ACHN (cell line): ENCODE measurements around the gene MYO15A.
A peak's percentile ranks its signal among the peaks of the same experiment; 100 is the strongest.

ENCODE experiments used
- DNase-seq: peaks from one replicate; pipeline ENCODE4 v3.0.0-alpha.2; 2015
- in situ Hi-C: cut with HindIII; loops from 2 replicates; pipeline ENCODE4 v1.10.0; 2017; ENCODE audit warnings: low sequenced_read_pairs, low pct_ligation_motif_present, low pct_unique_long_range_greater_than_20kb

The MYO15A gene

DNA sequence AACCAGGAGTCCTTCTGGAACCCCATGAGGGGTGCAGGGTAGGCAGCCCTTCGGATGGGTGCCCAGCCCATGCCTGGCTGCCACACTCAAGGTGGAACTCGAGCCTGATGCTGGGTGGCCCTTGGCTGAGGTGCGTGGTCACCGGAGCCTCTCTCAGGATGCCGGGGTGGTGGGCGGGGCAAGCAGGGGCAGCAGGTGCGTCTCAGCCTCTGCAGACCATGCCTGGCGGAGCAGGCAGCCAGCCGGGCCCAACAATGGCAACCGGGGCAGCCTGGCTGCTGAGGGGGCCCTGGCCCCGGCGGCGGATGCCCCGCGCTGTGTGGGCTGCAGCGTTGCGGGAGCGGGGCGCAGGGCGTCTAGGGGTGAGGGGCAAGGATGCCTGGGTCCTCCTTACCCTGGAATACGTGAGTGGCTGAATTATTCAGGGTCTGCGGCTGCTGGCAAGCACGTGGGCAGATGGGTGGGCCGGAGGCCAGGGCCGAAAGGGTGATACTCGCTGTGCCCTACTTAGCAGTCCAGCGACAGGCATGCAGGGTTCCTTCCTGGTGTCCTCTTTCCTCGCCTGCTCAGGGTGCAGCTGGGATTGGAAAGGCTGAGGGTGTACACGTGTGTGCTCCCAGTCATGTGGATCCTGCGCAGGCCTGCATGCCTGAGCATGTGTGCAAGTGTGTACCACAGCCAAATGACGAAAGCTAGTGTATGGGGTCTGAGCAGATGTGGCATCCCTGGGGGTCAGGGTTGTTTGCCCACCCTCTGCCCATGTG is 14.6 kb downstream of the MYO15A start:
- in situ Hi-C loops = no loop called here
- DNase-seq = no peak

DNA sequence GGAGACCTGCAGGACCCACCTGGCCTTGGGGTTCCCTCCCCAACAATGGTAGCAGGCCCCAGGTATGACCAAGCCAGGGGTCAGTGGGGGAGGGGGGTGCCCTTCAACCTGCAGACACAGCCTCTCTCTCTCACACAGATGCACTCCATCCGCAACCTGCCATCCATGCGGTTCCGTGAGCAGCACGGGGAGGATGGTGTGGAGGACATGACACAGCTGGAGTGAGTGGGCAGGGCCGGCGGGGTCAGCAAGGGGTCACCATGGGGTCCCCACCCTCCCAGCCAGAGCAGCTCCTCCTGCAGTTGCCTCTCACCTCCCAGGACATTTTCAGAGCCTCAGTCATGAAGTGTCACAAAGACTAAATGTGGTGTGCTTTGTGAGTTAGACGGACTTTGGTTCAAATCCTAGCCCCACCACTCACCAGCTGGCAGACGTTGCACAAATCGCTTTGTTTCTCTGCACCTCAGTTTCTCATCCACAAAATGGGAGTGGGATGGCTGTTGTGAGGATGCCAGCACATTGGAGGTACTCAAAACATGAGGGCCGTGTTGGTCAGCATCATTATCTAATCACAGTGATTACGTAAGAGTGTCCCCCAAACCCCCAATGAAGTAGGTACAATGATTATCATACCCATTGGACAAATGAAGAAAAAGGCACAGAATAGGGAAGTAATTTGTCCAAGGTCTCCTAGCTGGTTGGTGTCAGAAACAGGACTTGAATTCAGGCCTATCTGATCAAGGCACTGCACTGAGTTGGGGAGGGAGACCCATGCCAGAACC is 16.0 kb downstream of the MYO15A start:
- no peak for DNase-seq
- in situ Hi-C loops = no loop called here

DNA sequence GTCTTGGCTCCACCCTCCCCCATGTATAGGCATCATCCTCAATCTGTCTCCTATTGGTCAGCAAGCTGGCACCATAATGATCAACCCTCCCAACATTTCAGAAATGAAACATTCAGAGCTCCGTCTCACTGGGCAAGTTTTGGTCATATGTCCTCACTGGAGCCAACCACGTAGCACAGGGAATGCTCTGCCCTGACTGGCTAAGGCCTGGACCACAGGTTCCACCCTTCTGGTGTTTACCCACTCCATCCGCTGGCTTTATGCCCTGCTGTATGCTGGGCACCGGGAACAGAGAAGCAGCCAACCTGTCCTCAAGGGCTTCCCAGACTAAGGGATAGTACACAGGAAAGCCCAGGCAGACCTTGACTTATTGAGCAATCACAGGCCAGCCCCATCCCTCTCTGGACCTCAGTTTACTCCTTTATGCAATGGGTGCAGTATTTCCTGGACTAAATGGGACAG is 20.5 kb downstream of the MYO15A start:
- DNase-seq = peak; percentile 10
- in situ Hi-C loops = no loop called here

DNA sequence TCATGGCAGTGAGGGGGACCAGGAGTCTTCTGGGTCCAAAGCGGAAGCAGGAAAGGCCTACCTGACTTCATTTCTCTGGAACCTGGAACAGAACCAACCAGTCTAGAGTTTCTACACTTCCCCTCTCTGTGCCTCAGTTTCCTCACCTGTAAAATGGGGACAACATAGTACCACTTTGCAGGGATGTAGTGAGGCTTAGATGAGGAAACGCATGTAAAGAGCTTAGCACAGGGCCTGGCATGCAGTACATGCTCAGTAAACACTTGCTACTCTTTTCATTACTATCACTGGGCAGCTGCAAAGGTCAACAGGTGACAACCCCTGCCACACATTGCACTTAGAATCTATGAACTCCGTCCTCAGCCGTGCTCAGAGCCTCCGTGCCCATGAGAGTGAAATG is 24.2 kb downstream of the MYO15A start:
- in situ Hi-C loops = no loop called here
- DNase-seq = no peak

DNA sequence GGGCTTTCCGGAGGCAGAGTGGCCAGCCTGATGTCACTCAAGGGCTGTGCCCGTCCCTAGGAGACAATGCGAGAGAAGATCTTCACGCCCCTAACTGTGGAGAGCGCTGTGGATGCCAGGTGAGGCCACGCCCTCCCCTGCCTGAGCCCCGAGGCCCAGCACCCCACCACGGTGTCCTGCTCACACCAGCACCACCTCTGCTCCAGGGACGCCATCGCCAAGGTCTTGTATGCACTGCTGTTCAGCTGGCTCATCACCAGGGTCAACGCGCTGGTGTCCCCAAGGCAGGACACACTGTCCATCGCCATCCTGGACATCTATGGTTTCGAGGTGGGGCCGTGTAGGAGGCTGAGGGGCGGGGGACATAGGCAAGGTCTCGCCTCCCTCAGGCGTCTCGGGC is 27.8 kb downstream of the MYO15A start:
- DNase-seq = no peak
- in situ Hi-C loops = no loop called here

DNA sequence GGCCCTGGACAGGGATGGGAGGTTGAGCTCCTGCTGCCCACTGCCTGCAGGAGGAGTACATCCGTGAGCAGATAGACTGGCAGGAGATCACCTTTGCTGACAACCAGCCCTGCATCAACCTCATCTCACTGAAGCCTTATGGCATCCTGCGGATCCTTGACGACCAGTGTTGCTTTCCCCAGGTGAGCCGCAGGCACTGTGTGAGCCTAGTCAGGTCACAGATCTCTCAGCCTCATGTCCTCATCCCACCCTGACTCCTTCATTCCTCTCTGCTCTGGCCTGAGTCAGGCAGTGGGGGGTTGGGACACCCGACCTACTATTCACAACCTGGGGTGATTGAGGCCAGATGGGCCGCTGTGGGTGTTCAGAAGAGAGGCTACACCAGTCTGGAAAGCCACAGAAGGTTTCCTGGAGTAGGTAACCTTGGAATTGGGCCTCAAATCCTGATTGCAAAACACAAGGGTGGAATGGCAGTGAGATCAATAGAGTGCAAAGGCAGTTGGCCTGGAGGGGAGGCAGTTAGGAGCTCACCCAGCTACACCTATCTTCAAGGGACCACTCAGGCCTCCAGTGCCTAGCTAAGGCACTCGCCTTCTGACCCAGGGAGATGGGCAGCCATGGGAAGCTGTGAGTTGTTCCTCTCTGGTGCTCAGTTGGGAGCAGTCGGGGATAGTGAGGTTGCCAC is 29.7 kb downstream of the MYO15A start:
- no peak for DNase-seq
- in situ Hi-C loops = no loop called here

DNA sequence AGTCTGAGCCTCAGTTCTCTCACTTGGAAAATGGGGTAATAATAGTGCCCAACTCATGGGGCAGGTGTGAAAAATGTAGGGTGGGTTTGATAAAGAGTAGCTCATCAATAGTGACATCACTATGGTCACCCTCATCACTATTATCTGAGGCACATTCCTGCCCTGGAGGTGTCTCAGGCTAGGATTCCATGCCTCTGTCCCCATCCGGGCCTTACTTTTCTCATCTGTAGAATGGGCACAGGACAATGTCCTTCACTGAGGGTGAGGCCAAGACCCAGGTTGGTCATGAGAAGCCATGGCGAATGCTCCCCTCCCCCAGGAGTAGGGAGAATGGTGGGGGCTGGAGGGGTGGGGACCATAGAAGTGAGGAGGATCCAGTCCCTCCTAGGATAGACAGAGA is 30.5 kb downstream of the MYO15A start:
- no peak for DNase-seq
- in situ Hi-C loops = no loop called here

DNA sequence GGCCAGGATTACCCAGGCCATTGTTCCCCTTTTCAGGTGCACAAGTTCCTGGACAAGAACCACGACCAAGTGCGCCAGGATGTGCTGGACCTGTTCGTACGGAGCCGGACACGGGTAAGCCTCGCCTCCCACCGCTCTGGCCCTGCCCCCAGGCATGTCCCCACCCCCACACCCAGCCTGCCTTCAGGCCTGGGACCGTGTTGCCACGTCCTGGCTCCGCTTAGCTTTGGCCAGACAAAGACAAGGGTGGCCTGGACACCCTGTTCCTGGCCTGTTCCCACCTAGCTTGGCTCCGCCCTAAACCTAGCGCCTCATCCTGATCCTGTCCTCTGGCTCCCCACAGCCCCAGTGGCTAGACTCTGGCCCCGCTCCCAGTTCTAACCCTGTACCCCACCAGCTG is 30.9 kb downstream of the MYO15A start:
- in situ Hi-C loops = no loop called here

DNA sequence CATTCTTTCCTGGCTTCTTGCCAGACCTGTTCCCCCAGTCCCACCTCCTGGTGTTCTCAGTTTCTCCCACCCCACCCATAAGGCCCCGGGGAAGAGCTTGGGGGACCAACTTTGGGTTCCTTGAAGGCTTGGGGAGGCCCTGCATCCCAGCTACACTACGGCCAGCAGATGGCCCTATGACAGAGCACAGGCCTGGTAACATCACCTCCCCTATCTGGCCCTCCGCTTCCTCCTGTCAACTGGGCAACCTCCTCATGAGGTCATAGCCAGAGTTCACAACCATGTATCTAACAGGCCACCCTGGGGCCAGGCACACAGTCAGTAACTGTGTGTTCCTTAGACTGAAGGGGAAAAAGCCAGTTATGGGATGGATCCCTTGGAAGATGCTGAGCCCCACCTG is 31.4 kb downstream of the MYO15A start:
- peak; percentile 11 for DNase-seq

More for the DNA sequence above, 30.9 kb downstream of the MYO15A start:
- DNase-seq = no peak

DNA sequence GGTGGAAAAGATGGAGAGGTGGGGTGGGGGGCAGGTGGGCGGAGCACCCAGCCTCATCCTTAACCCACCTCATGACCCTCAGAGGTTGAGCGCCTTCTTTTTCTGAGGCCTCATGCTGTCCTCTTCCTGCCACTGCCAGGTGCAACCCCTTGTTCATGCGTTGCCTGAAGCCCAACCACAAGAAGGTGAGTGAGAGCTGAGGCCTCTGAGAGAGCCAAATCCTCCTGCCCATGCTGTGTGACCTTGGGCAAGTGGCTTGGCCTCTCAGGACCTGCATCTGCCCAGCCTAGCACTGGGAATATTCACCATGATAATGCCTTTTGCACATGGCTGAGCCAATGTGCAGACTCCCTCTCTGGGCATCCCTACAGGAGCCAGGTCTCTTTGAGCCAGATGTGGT is 32.1 kb downstream of the MYO15A start:
- in situ Hi-C loops = no loop called here
- DNase-seq = no peak

More for the DNA sequence above, 31.4 kb downstream of the MYO15A start:
- in situ Hi-C loops = no loop called here

DNA sequence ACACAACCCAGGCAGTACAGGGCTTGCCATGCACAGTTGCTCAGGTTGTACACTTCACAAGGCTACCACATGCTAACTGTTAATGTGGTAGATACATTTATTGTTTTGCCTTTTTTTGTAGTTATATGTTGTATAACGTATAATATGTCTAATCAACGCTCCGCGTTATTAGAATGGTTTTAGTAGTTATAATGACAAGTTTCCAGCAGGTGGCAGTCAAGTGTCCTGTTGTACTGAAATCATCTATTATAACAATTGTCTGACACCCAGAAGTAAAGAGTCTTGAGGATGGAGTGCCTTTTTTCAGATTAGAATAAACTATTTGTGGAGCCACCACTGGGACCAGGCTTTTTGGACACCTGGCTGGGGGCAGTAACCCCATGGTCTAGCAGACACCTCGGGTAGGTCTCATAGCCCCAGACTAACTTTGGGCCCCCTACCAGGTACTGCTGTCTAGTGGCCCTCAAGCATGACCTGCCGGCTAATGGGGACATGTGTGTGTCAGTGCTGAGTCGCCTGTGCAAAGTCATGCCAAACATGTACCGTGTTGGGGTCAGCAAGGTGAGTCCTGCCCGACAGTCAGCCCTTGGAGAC is 32.8 kb downstream of the MYO15A start:
- DNase-seq = peak; percentile 69
- in situ Hi-C loops = no loop called here

DNA sequence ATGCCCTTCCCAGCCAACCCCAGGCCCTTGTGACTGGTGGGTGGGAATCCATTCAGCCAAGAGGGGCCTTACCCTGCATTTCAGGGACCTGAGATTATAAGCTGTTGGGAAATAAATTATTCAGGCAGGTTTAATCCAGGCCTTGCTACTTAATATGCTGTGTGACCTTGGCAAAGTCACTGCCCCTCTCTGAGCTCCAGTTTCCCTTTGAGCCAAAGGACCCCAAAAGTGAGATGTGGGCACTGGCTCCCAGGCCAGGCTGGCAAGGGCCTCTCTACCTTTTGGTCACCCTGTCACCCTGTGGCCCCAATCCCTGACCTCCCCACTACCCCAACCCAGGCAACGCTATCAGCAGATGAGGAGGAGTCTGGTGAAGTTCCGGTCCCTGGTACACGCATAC is 33.9 kb downstream of the MYO15A start:
- no peak for DNase-seq
- in situ Hi-C loops = no loop called here

DNA sequence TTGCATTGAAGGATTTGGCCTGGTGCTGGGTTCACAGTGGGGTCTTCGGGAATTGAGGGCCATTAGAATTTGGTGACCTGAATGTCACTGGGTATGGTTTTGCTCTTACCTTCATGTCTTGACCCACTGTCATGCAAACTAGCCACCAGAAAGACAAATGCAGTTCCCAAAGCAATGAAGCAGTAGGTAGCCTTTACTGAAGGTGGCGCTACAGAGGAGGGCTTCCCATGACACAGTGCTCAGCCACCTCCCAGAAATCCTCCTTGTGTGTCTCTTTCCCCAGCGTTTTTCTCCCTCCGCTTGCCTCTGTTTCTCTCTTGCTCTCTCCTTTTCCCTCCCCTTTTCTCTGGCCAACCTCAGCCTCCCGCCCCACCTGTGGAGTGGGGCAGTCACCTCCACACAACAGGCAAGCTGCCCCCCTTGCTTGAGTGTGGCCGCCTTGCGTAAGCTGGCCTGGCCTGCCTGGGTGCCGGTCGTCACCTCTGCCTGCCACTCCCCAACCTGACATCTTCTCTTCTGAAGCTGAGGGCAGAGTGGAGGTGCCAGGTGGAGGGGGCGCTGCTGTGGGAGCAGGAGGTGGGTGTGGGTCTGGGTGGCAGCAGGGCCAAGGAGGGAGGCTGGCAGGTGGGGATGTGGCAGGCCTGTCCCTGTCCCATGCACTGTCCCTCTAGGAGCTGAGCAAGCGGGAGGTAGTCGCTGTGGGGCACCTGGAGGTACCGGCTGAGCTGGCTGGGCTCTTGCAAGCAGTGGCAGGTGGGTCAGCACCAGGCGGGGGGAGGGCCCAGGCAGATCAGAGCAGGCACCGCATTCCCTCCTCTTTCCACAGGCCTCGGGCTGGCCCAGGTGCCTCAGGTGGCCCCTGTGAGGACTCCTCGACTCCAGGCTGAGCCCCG is 34.7 kb downstream of the MYO15A start:
- DNase-seq = peak; percentile 44
- in situ Hi-C loops = no loop called here

DNA sequence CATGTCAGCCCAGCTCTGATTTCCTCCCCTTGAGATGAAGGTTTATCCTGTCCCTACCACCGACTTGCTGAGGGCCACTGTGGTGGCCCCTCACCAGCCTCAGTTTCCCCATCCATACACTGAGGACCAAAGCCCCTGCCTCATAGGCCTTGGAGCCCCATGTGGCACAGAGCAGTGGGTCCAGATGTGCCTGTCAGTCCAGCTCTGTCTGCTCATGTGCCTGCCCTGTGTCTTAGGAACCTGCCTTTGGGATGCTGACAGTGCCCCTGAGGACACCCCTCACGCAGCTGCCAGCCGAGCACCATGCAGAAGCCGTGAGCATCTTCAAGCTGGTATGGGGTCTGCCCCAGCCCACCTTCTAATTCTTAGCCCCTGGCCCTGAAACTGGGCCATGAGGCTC is 35.7 kb downstream of the MYO15A start:
- in situ Hi-C loops = no loop called here
- no peak for DNase-seq

DNA sequence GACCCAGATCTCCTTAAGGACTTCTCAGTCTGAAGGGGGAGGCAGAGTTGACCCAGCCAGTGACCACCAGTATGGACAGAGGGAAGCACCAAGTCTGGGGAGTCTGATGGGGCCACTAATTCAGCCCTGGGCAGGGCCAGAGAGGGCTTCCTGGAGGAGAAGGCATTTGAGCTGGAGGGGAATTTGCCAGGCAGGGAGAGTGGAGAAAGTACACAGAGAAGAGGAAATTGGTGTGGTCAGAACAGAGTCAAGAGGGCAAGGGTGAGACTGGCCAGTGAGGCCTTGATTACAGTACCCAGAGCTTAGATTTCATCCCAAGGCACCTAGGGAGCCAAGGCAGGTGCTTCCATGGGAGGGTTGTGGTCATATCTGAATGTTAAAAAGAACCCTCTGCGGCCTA is 36.3 kb downstream of the MYO15A start:
- in situ Hi-C loops = no loop called here
- DNase-seq = no peak

DNA sequence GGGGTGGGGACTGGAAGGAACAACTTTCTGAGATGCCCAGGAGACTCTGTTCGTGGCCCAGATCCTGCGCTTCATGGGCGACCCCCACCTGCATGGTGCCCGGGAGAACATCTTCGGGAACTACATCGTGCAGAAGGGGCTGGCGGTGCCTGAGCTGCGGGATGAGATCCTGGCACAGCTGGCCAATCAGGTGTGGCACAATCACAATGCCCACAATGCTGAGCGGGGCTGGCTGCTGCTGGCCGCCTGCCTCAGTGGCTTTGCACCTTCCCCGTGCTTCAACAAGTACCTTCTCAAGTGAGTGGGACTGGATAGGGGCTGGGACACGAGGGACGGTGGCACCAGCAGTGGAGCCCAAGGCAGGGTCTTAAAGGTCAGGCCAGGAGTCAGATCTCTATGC is 37.3 kb downstream of the MYO15A start:
- no peak for DNase-seq
- in situ Hi-C loops = no loop called here

DNA sequence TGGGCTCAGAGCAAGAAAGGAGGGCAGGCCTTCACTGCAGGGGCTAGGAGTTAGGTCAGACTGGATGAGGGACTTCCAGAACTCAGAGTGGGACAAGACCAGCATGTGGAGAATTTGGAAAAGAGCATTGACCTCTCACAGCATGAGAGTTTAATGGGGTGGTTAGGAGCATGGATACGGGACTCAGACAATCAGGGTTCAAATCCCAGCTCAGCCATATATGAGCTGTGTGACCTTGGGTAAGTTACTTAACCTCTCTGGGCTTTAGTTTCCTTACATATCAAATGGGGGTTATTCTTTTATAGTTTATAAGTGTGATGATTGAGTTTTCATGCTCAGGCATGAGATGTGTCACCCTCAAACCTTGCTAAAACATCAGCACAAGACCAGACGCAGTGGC is 37.7 kb downstream of the MYO15A start:
- DNase-seq = no peak
- in situ Hi-C loops = no loop called here

DNA sequence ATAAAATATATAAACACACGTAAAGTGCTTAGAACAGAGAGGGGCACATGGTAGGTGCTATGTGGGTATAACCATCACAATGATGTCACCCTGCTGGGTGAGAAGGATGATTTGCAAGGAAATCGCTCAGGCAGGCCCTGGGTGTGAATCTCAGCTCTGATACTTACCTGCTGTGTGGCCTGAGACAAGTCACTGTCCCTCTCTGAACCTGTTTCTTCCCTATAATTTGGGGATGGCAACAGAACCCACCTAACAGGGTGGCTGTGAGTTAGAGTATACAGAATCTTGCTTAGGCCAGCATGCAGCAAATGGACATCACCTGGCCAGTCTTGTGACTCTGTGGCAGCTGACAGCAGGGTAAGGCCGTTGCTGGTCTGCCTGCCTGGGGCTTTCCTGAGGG is 38.4 kb downstream of the MYO15A start:
- no peak for DNase-seq
- in situ Hi-C loops = no loop called here
